GM23338 (cell line): ENCODE measurements around the gene CELA2B. TPM values are rescaled to one million over a fixed set of nuclear protein-coding genes. Genes with fewer than 3 reads are reported as not detected.
"Not testable (repeated sequence)": the region's sequence is repeated elsewhere in the genome, so short reads cannot be mapped to it uniquely, and the experiment has no call there.

Experiments used
- ATAC-seq: fragments of 200-7000 bp; cut with Tn5 transposase; 3 replicates; pipeline ENCODE4 v1.9.1; 2020
- DNase-seq: peaks from one replicate; pipeline ENCODE4 v3.0.0-alpha.2; 2015; ENCODE audit warnings: low spot score
- H2AFZ ChIP-seq: fragments of 200-600 bp; sonication (generic); 2 replicates; pipeline ENCODE4 v1.8.0; 2016; ENCODE audit warnings: antibody characterized with exemption, mild to moderate bottlenecking, moderate library complexity
- H3F3A ChIP-seq: fragments of 200-600 bp; sonication (generic); replicated peaks from 2 replicates; pipeline ENCODE4 v1.8.0; 2017; ENCODE audit warnings: antibody characterized with exemption, mixed run types, low read depth
- H3K27ac ChIP-seq: fragments of 200-600 bp; sonication (generic); 2 replicates; pipeline ENCODE4 v1.6.1; 2016; ENCODE audit warnings: low read depth
- H3K27me3 ChIP-seq: fragments of 200-600 bp; sonication (generic); 2 replicates; pipeline ENCODE4 v1.8.0; 2016; ENCODE audit warnings: mild to moderate bottlenecking, mixed run types, moderate library complexity; ENCODE audit not compliant: insufficient read depth
- H3K36me3 ChIP-seq: fragments of 200-600 bp; sonication (generic); 2 replicates; pipeline ENCODE4 v1.8.0; 2016; ENCODE audit warnings: mild to moderate bottlenecking; ENCODE audit not compliant: insufficient read depth
- H3K4me1 ChIP-seq: fragments of 200-600 bp; sonication (generic); 2 replicates; pipeline ENCODE4 v1.8.0; 2016; ENCODE audit warnings: mild to moderate bottlenecking, moderate library complexity; ENCODE audit not compliant: insufficient read depth
- H3K4me2 ChIP-seq: fragments of 200-600 bp; sonication (generic); 2 replicates; pipeline ENCODE4 v1.7.1; 2017; ENCODE audit warnings: mixed run types
- H3K4me3 ChIP-seq: fragments of 200-600 bp; sonication (generic); 2 replicates; pipeline ENCODE4 v1.6.1; 2016; ENCODE audit warnings: mixed run types
- H3K79me2 ChIP-seq: fragments of 200-600 bp; sonication (generic); replicated peaks from 2 replicates; pipeline ENCODE4 v1.8.0; 2017; ENCODE audit warnings: mild to moderate bottlenecking; ENCODE audit not compliant: insufficient read depth
- H3K9me2 ChIP-seq: fragments of 200-600 bp; sonication (generic); 2 replicates; pipeline ENCODE4 v1.8.0; 2017; ENCODE audit not compliant: insufficient read depth
- H4K20me1 ChIP-seq: fragments of 200-600 bp; sonication (generic); replicated peaks from 2 replicates; pipeline ENCODE4 v1.8.0; 2017; ENCODE audit warnings: mild to moderate bottlenecking; ENCODE audit not compliant: insufficient read depth
- H3K27ac Mint-ChIP-seq: 2 replicates; pipeline ENCODE4 v1.8.0; 2020; ENCODE audit warnings: inconsistent platforms, mild to moderate bottlenecking, moderate library complexity, mixed read lengths
- H3K27me3 Mint-ChIP-seq: 3 replicates; pipeline ENCODE4 v1.8.0; 2022; ENCODE audit warnings: low read depth, mild to moderate bottlenecking, moderate library complexity, mixed read lengths, inconsistent platforms; ENCODE audit not compliant: insufficient read depth, poor library complexity
- H3K36me3 Mint-ChIP-seq: 3 replicates; pipeline ENCODE4 v1.8.0; 2021; ENCODE audit warnings: low read depth, mild to moderate bottlenecking, inconsistent platforms, moderate library complexity, mixed read lengths
- H3K4me1 Mint-ChIP-seq: 3 replicates; pipeline ENCODE4 v1.8.0; 2020; ENCODE audit warnings: mild to moderate bottlenecking, inconsistent platforms, mixed read lengths
- H3K4me3 Mint-ChIP-seq: 3 replicates; pipeline ENCODE4 v1.8.0; 2021; ENCODE audit warnings: moderate library complexity, mild to moderate bottlenecking, inconsistent platforms, mixed read lengths
- H3K9me3 Mint-ChIP-seq: 3 replicates; pipeline ENCODE4 v1.8.0; 2020; ENCODE audit warnings: moderate library complexity, mild to moderate bottlenecking, inconsistent platforms, mixed read lengths
- CREB1 ChIP-seq: fragments of 250-450 bp; sonication (Bioruptor Pico); IDR thresholded peaks from 2 replicates; pipeline ENCODE4 v1.5.0; 2020; ENCODE audit warnings: low read depth, mild to moderate bottlenecking, moderate library complexity
- EZH2 ChIP-seq: fragments of 200-600 bp; sonication (generic); IDR thresholded peaks from one replicate; pipeline ENCODE4 v1.8.0; 2017; ENCODE audit warnings: antibody characterized with exemption, mild to moderate bottlenecking, low read depth; ENCODE audit not compliant: unreplicated experiment
- JUNB ChIP-seq: IDR thresholded peaks from one replicate; pipeline ENCODE4 v1.6.1; 2016; ENCODE audit warnings: antibody characterized with exemption; ENCODE audit not compliant: unreplicated experiment
- NANOG ChIP-seq: IDR thresholded peaks from 2 replicates; pipeline ENCODE4 v1.6.1; 2016; ENCODE audit warnings: antibody characterized with exemption, borderline replicate concordance
- POLR2AphosphoS5 ChIP-seq: IDR thresholded peaks from 2 replicates; pipeline ENCODE4 v1.6.1; 2016; ENCODE audit warnings: antibody characterized with exemption, low read depth
- STAT1 ChIP-seq: IDR thresholded peaks from one replicate; pipeline ENCODE4 v1.6.1; 2016; ENCODE audit warnings: antibody characterized with exemption; ENCODE audit not compliant: unreplicated experiment
- ZNF331 ChIP-seq: fragments of 250-450 bp; sonication (Bioruptor Pico); IDR thresholded peaks from 2 replicates; pipeline ENCODE4 v1.5.0; 2020; ENCODE audit warnings: low read depth, mild to moderate bottlenecking, moderate library complexity
- polyA plus RNA-seq: library from polyadenylated mRNA; unstranded; fragments of >200 nt; fragmentation: Nextera tagmentation; extraction: Ambion mirVana; gene quantifications from 2 replicates; pipeline ENCODE4 v1.2.1, GENCODE V29; 2016
- total RNA-seq: library from RNA; depleted of rRNA; stranded (reverse); fragments of >200 nt; shearing (Covaris generic); gene quantifications from 2 replicates; pipeline ENCODE4 v1.2.3, GENCODE V29; 2014
- TF ChIP-seq, protein P1 (sequence below): IDR thresholded peaks from 2 replicates; pipeline ENCODE4 v1.6.1; 2016; ENCODE audit warnings: antibody characterized with exemption
- TF ChIP-seq, protein P2 (sequence below), 2 experiments: fragments of 200-600 bp in 1 of 2; sonication (generic) in 1 of 2; conservative IDR thresholded peaks; 2 replicates each; pipeline versions ENCODE4 v1.5.1 to v1.6.1; 2016 to 2017; ENCODE audit warnings: antibody characterized with exemption in 2 of 2, low read depth in 2 of 2, mild to moderate bottlenecking in 2 of 2, moderate library complexity in 1 of 2
- TF ChIP-seq, protein P3 (sequence below): IDR thresholded peaks from one replicate; pipeline ENCODE4 v1.6.1; 2018; ENCODE audit warnings: antibody characterized with exemption; ENCODE audit not compliant: unreplicated experiment

Gene CELA2B
- total and polyA plus RNA-seq, 2 experiments from 2014 or later: not detected

DNA sequence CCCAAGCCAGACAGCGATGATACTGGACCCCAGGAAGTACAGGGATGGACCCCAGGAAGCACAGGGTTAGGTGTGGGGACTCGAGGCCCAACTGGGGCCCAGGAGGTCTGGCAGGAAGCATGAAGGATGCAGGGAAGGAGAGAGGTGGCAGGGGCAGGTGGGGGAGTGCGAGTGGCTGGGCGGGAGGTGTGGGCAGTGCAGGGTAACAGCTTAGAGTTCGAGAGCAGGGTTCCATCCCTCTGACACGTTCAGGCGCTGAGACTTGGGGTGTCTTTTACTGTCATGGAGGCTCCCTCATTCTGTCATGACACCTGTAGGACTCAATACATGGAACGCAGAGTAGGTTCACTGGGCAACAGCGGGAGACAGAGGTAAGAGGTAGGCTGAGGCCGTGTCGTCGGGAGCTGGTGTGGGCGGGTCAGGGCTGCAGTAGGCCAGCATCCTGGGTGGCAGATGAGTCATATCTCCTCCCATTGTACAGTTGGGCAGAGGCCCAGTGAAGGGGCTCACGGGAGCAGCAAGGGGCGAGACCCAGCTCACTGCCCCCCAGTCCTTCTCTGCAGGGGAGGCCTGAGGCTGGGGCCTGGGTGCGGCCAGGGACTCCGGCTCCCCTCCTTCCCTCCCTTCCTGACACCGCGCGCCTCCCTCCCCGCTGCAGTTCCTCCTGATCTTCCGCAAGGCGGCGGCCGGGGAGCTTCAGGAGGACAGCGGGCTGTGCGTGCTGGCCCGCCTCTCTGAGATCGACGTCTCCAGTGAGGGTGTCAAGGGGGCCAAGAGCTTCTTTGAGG, 49.2 kb upstream of the CELA2B start:
- 0 out of 2 replicates have a peak overlapping the region, but pooled peaks have one; percentile 33 for H3K27ac Mint-ChIP-seq
- peaks cover 7% of the 10 kb centered on the region; the same call in 1 of the 3 replicates for H3K4me1 Mint-ChIP-seq
- no peak for TF ChIP-seq JUNB
- TF ChIP-seq, protein P1, sequence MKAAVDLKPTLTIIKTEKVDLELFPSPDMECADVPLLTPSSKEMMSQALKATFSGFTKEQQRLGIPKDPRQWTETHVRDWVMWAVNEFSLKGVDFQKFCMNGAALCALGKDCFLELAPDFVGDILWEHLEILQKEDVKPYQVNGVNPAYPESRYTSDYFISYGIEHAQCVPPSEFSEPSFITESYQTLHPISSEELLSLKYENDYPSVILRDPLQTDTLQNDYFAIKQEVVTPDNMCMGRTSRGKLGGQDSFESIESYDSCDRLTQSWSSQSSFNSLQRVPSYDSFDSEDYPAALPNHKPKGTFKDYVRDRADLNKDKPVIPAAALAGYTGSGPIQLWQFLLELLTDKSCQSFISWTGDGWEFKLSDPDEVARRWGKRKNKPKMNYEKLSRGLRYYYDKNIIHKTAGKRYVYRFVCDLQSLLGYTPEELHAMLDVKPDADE: no peak
- TF ChIP-seq, protein P2, sequence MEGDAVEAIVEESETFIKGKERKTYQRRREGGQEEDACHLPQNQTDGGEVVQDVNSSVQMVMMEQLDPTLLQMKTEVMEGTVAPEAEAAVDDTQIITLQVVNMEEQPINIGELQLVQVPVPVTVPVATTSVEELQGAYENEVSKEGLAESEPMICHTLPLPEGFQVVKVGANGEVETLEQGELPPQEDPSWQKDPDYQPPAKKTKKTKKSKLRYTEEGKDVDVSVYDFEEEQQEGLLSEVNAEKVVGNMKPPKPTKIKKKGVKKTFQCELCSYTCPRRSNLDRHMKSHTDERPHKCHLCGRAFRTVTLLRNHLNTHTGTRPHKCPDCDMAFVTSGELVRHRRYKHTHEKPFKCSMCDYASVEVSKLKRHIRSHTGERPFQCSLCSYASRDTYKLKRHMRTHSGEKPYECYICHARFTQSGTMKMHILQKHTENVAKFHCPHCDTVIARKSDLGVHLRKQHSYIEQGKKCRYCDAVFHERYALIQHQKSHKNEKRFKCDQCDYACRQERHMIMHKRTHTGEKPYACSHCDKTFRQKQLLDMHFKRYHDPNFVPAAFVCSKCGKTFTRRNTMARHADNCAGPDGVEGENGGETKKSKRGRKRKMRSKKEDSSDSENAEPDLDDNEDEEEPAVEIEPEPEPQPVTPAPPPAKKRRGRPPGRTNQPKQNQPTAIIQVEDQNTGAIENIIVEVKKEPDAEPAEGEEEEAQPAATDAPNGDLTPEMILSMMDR (conservative IDR thresholded peaks at IDR 0.05; ENCODE audit: low read depth in 2 of 2): 0 out of 4 replicates have a peak, but pooled peaks of 1 of the 2 experiments have one; percentile 1
- no peak overlapping the region for H3K4me3 Mint-ChIP-seq
- peaks cover 2% of the 10 kb centered on the region; the same call in 1 of the 3 replicates for H3K9me3 Mint-ChIP-seq
- Histone ChIP-seq H3K27me3 (no peaks in the 10 kb centered on the region), H3K79me2 (no peaks in the 10 kb centered on the region), H4K20me1 (no peaks in the 10 kb centered on the region), H3K27ac (no peak overlapping the region), H3K9me2 (no peaks in the 10 kb centered on the region), H2AFZ (no peak overlapping the region), H3K4me3 (no peak overlapping the region), H3K4me1 (no peaks in the 10 kb centered on the region), H3F3A (no peaks in the 10 kb centered on the region), H3K36me3 (no peaks in the 10 kb centered on the region), H3K4me2 (no peak overlapping the region)
- ATAC-seq: no peak; the same call in 2 of the 3 replicates
- no peaks in the 10 kb centered on the region; the same call in 2 of the 3 replicates for H3K36me3 Mint-ChIP-seq
- H3K27me3 Mint-ChIP-seq: peaks cover 13% of the 10 kb centered on the region
- no peak for DNase-seq

DNA sequence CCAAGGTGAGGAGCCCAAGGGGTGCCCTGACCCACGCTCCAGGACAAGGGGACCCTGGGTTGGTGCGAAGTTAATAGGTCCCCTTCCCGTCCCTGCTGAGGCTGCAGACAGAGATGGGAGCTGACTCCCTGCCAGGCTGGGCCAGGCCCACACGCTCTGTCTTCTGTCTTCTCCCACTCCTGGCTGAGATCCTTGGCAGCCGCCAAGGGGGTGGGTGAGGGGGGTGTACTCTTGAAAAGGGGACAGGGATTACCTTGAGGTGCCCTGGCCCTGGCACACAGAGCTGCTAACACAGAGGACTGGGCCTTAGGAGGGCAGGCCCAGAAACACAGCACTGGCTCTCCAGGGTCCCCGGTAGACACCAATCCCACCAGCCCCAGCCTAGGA, 48.6 kb upstream of the CELA2B start:
- peaks cover 10% of the 10 kb centered on the region; the same call in 2 of the 3 replicates for H3K4me1 Mint-ChIP-seq
- H3K9me2 ChIP-seq: no peaks in the 10 kb centered on the region
- no peaks in the 10 kb centered on the region for H3K4me1 ChIP-seq
- no peak overlapping the region for H3K4me2 ChIP-seq
- no peak overlapping the region for H3K27ac ChIP-seq
- H4K20me1 ChIP-seq: no peaks in the 10 kb centered on the region
- DNase-seq (no peak), ATAC-seq (no peak)
- H3K4me3 ChIP-seq: no peak overlapping the region
- no peaks in the 10 kb centered on the region for H3K36me3 ChIP-seq
- TF ChIP-seq STAT1 (no peak), ZNF331 (CRISPR knock-in tag) (no peak), NANOG (no peak), CREB1 (CRISPR knock-in tag) (no peak), POLR2AphosphoS5 (no peak), EZH2 (no peak)
- TF ChIP-seq, protein P3, sequence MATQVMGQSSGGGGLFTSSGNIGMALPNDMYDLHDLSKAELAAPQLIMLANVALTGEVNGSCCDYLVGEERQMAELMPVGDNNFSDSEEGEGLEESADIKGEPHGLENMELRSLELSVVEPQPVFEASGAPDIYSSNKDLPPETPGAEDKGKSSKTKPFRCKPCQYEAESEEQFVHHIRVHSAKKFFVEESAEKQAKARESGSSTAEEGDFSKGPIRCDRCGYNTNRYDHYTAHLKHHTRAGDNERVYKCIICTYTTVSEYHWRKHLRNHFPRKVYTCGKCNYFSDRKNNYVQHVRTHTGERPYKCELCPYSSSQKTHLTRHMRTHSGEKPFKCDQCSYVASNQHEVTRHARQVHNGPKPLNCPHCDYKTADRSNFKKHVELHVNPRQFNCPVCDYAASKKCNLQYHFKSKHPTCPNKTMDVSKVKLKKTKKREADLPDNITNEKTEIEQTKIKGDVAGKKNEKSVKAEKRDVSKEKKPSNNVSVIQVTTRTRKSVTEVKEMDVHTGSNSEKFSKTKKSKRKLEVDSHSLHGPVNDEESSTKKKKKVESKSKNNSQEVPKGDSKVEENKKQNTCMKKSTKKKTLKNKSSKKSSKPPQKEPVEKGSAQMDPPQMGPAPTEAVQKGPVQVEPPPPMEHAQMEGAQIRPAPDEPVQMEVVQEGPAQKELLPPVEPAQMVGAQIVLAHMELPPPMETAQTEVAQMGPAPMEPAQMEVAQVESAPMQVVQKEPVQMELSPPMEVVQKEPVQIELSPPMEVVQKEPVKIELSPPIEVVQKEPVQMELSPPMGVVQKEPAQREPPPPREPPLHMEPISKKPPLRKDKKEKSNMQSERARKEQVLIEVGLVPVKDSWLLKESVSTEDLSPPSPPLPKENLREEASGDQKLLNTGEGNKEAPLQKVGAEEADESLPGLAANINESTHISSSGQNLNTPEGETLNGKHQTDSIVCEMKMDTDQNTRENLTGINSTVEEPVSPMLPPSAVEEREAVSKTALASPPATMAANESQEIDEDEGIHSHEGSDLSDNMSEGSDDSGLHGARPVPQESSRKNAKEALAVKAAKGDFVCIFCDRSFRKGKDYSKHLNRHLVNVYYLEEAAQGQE: no peak
- TF ChIP-seq, protein P2 (conservative IDR thresholded peaks at IDR 0.05; ENCODE audit: low read depth in 2 of 2): no peak
- H3K27me3 ChIP-seq: no peaks in the 10 kb centered on the region
- no peak overlapping the region for H3K27ac Mint-ChIP-seq
- no peak overlapping the region for H3K4me3 Mint-ChIP-seq
- no peaks in the 10 kb centered on the region for H3K9me3 Mint-ChIP-seq
- H3F3A ChIP-seq: no peaks in the 10 kb centered on the region
- no peaks in the 10 kb centered on the region; the same call in 2 of the 3 replicates for H3K36me3 Mint-ChIP-seq
- no peaks in the 10 kb centered on the region for H3K79me2 ChIP-seq
- no peak overlapping the region for H2AFZ ChIP-seq
- H3K27me3 Mint-ChIP-seq: peaks cover 13% of the 10 kb centered on the region

DNA sequence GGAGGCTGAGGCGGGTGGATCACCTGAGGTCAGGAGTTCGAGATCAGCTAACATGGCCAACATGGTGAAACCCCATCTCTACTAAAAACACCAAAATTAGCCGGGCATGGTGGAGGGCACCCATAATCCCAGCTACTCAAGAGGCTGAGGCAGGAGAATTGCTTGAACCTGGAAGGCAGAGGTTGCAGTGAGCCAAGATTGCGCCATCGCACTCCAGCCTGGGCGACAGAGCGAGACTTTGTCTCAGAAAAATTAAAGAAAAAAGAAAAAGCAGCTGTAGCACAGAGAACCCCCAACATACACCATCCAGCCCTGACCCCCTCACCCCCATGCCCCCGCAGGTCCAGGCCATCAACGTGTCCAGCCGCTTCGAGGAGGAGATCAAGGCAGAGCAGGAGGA, 47.7 kb upstream of the CELA2B start:
- not testable (repeated sequence) for DNase-seq, H2AFZ ChIP-seq, H3K4me3 Mint-ChIP-seq, H3K4me3 ChIP-seq, H3F3A ChIP-seq, ATAC-seq, H3K27me3 ChIP-seq, H3K4me1 ChIP-seq, H3K4me2 ChIP-seq, H3K36me3 Mint-ChIP-seq, H4K20me1 ChIP-seq, H3K9me2 ChIP-seq, H3K36me3 ChIP-seq, H3K9me3 Mint-ChIP-seq, H3K27ac ChIP-seq, H3K79me2 ChIP-seq
- H3K27ac Mint-ChIP-seq: peak overlapping the region; percentile 48; the same call in 1 of the 2 replicates
- H3K27me3 Mint-ChIP-seq: peaks cover 15% of the 10 kb centered on the region
- H3K4me1 Mint-ChIP-seq: peaks cover 11% of the 10 kb centered on the region; the same call in 2 of the 3 replicates
